Bronchial epithelial cell (primary cell): Measurements from ENCODE around the gene RO60. TPM values are rescaled to one million over a fixed set of nuclear protein-coding genes. Genes with fewer than 3 reads are reported as not detected.
"Not testable (repeated sequence)": the region's sequence is repeated elsewhere in the genome, so short reads cannot be mapped to it uniquely, and the experiment has no call there.

ENCODE experiments used
- DNase-seq: peaks from one replicate; pipeline ENCODE4 v3.0.0-alpha.2; 2010; ENCODE audit warnings: low read depth
- FAIRE-seq: peaks from 2 replicates; lab custom pipeline; 2011; peaks lifted over from hg19 to GRCh38; lab: Jason Lieb, UNC
- H3K27me3 ChIP-seq: 2 replicates; pipeline ENCODE4 v1.5.1; 2011; ENCODE audit warnings: low read length; ENCODE audit not compliant: control insufficient read depth, insufficient read depth
- H3K36me3 ChIP-seq: 2 replicates; pipeline ENCODE4 v1.5.1; 2011; ENCODE audit warnings: low read length; ENCODE audit not compliant: control insufficient read depth, insufficient read depth
- H3K4me3 ChIP-seq: 2 replicates; pipeline ENCODE4 v1.5.1; 2011; ENCODE audit warnings: mild to moderate bottlenecking, low read depth, low read length, control low read depth
- total RNA-seq: library from RNA; depleted of rRNA; stranded (reverse); fragments of >200 nt; gene quantifications from 2 replicates; pipeline ENCODE4 v1.2.1, GENCODE V29; 2014
- TF ChIP-seq, protein P1 (sequence below): IDR thresholded peaks from 2 replicates; pipeline ENCODE4 v1.5.1; 2011; ENCODE audit warnings: mild to moderate bottlenecking, moderate library complexity, low read length, control low read depth, inconsistent platforms; ENCODE audit not compliant: insufficient read depth, severe bottlenecking

Gene RO60
- total RNA-seq, 1 donor from 2014 or later: 109 TPM

DNA sequence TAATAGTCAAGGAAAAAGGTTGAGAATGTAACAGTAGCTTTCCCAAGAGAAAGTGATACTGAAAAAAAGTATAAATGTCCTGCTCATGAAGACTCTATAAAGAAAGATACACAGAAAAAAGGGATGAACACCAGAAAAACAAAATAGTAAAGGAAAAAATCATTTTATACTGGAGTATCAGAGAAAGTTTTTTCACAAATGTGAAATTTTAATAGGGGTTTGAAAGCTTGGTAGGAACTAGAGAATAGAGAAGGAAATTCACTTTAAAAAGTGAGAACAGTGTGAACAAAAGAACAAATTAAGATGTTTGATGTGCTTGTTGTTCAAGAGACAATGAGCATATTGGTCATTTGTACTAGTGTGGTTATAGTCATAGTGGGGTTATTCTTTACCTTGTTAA is 25.8 kb upstream of the RO60 start:
- no peak overlapping the region for H3K4me3 ChIP-seq
- H3K36me3 ChIP-seq: no peaks in the 10 kb centered on the region
- TF ChIP-seq, protein P1, sequence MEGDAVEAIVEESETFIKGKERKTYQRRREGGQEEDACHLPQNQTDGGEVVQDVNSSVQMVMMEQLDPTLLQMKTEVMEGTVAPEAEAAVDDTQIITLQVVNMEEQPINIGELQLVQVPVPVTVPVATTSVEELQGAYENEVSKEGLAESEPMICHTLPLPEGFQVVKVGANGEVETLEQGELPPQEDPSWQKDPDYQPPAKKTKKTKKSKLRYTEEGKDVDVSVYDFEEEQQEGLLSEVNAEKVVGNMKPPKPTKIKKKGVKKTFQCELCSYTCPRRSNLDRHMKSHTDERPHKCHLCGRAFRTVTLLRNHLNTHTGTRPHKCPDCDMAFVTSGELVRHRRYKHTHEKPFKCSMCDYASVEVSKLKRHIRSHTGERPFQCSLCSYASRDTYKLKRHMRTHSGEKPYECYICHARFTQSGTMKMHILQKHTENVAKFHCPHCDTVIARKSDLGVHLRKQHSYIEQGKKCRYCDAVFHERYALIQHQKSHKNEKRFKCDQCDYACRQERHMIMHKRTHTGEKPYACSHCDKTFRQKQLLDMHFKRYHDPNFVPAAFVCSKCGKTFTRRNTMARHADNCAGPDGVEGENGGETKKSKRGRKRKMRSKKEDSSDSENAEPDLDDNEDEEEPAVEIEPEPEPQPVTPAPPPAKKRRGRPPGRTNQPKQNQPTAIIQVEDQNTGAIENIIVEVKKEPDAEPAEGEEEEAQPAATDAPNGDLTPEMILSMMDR: no peak
- FAIRE-seq (no peak), DNase-seq (no peak)
- H3K27me3 ChIP-seq: no peaks in the 10 kb centered on the region

DNA sequence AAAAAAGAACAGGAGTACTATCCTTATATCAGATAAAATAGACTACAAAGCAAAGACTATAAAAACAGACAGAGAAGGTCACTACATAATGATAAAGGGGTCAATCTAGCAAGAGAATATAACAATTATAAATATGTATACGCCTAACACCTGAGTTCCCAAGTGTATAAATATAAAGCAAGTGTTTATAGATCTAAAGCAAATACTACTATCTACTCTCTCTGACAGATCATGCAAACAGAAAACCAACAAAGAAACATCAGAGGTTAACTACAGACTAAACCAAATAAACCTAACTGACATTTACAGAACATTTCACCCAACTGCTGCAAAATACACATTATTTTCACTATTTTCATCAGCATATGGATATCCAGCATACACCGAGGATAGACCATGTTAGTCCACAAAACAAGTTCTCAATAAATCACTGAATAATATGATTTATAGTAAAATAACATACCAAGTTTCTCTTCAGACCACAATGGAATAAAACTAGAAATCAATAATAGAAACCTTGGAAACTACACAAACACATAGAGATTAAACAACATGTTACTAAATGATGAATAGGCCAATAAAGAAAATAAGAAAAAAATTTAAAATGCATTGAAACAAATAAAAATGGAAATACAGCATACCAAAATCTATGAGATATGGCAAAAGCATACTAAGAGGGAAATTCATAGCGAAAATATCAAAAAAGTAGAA is 22.9 kb upstream of the RO60 start:
- Histone ChIP-seq H3K27me3 (no peaks in the 10 kb centered on the region), H3K4me3 (no peak overlapping the region), H3K36me3 (no peaks in the 10 kb centered on the region)
- TF ChIP-seq, protein P1: no peak
- no peak for DNase-seq
- no peak for FAIRE-seq

DNA sequence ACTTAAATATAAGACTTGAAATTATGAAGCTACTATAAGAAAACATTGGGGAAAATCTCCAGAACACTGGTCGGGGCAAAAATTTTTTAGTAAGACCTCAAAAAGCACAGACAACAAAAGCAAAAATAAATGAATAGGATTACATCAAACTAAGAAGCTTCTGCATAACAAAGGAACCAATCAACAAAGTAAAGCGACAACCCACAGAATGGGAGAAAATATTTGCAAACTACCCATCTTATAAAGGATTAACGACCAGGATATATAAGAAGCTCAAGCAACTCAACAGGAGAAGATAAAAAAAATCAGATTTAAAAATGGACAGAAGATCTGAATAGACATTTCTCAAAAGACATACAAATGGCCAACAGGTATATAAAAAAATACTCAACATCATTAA is 19.4 kb upstream of the RO60 start:
- no peak overlapping the region for H3K4me3 ChIP-seq
- TF ChIP-seq, protein P1: no peak
- no peak for DNase-seq
- peaks cover 2% of the 10 kb centered on the region for H3K36me3 ChIP-seq
- no peaks in the 10 kb centered on the region for H3K27me3 ChIP-seq
- no peak for FAIRE-seq

DNA sequence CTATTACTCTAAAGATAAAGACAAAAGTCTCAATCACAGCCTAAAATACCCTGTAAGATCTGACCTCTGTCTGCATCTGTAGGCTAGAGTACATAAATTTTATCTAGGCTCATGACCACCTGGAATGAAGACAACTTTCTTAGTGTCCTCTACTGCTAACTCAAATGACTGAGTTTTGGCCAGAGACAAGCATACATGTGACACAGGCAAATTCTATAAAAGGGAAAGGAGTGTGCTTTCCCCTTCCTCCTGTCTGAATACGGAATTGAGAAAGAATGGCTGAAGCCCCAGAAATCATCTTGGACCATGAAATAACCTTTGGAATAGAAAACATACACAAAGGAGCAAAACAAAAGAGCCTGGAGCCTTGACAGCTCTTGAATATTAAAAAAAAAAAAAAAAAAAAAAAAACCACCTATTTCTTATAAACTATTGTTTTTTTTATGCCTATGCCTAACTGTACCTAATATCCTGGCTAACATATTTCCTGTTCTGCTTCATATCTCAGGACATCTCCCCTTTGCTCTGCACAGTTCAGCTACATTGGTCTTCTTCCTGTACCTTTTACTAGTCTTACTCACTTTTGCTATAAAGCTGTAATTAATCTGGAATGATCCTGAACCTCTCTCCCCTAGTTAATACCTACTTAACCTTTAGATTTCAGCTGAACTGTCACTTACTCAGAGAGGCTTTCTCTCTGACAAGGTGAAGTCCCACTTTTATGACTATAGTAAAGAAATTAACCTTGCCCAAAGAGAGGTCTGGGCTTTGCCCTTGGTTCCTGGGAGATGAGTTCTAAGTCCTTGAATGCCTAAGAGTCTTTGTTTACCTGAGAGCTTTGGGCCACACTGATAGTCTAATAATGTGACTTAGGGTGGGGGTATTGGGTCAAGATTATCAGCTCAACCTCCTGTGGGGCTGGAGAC is 16.4 kb upstream of the RO60 start:
- DNase-seq: no peak
- H3K36me3 ChIP-seq: peaks cover 2% of the 10 kb centered on the region
- no peak for FAIRE-seq
- H3K4me3 ChIP-seq: no peak overlapping the region
- TF ChIP-seq, protein P1: no peak
- no peaks in the 10 kb centered on the region for H3K27me3 ChIP-seq

DNA sequence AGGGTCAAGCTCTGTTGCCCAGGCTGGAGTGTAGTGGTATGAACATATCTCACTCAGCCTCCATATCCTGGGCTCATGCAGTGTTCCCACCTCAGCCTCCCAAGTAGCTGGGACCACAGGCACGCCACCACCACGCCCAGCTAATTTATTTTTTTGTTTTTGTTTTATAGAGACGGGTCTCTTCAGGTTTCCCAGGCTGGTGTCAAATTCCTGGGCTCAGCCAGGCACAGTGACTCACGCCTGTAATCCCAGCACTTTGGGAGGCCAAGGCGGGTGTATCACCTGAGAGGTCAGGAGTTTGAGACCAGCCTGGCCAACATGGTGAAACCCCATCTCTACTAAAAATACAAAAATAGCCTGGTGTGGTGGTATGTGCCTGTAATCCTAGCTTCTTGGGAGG is 10.5 kb upstream of the RO60 start:
- H3K27me3 ChIP-seq, FAIRE-seq, DNase-seq, H3K36me3 ChIP-seq, H3K4me3 ChIP-seq: not testable (repeated sequence)

DNA sequence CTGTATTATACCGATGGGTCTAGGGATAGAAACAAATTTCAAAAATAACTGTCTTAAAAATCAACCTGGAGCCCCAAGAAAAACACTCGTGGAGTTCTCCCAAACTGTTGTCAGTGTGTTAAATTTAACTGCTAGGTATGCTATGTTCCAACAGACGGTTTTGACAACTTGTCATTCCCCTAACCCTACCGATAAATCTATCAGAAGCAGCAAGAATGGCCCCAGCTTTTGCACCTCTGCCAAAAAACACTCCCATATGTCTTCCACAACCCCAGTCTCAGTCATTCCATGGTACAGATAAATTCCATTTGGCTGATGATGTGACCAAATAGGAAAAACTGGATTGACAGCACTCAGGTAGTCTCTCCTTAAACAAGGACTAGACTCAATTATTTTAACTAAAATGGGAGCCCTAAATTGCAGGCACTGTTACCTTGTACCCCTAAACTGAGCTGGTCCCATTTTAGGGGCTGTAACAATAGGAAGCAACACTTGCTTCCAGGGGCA is 5.2 kb upstream of the RO60 start:
- TF ChIP-seq, protein P1: no peak
- Histone ChIP-seq H3K36me3 (peaks cover under 1% of the 10 kb centered on the region), H3K27me3 (no peaks in the 10 kb centered on the region), H3K4me3 (no peak overlapping the region)
- DNase-seq (no peak), FAIRE-seq (no peak)
